OCI-LY1 (cell line): ENCODE results near the gene NACC2.

ENCODE experiments used
- EZH2 ChIP-seq: fragments of 200-600 bp; sonication (generic), shearing (Covaris generic); IDR thresholded peaks from 2 replicates; pipeline ENCODE4 v1.8.0; 2017; ENCODE audit warnings: borderline replicate concordance, mixed run types, mild to moderate bottlenecking, antibody characterized with exemption, low read length, moderate library complexity, mixed read lengths
- TF ChIP-seq, protein P1 (sequence below): fragments of 200-600 bp; sonication (generic), shearing (Covaris generic); IDR thresholded peaks from 2 replicates; pipeline ENCODE4 v1.5.1; 2017; ENCODE audit warnings: mild to moderate bottlenecking, antibody characterized with exemption, low read length, moderate library complexity, mixed read lengths

GRCh38 chr9:136002881-136003280 lies 92.2 kb downstream of the NACC2 start:
- TF ChIP-seq, protein P1, sequence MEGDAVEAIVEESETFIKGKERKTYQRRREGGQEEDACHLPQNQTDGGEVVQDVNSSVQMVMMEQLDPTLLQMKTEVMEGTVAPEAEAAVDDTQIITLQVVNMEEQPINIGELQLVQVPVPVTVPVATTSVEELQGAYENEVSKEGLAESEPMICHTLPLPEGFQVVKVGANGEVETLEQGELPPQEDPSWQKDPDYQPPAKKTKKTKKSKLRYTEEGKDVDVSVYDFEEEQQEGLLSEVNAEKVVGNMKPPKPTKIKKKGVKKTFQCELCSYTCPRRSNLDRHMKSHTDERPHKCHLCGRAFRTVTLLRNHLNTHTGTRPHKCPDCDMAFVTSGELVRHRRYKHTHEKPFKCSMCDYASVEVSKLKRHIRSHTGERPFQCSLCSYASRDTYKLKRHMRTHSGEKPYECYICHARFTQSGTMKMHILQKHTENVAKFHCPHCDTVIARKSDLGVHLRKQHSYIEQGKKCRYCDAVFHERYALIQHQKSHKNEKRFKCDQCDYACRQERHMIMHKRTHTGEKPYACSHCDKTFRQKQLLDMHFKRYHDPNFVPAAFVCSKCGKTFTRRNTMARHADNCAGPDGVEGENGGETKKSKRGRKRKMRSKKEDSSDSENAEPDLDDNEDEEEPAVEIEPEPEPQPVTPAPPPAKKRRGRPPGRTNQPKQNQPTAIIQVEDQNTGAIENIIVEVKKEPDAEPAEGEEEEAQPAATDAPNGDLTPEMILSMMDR, result no peak
- no peak for TF ChIP-seq EZH2
